HT-29 (cell line): ENCODE data around the gene SMC4. TPM values are rescaled to one million over a fixed set of nuclear protein-coding genes. Genes with fewer than 3 reads are reported as not detected.
"Not testable (repeated sequence)": the region's sequence is repeated elsewhere in the genome, so short reads cannot be mapped to it uniquely, and the experiment has no call there.

ENCODE experiments used
- DNase-seq: peaks from one replicate; pipeline ENCODE4 v3.0.0-alpha.2; 2015; ENCODE audit warnings: low spot score
- total RNA-seq: library from RNA; depleted of rRNA; stranded (reverse); fragments of >200 nt; shearing (Covaris generic); gene quantifications from 2 replicates; pipeline ENCODE4 v1.2.3, GENCODE V29; 2014; rRNA removed

Gene SMC4
- 70.2 and 87.6 TPM in 2 replicates for total RNA-seq

- peak; percentile 97 for DNase-seq
Observed at GRCh38 chr3:160399125-160400029, at the start of gene SMC4, which contains the start of gene IFT80. SMC4 (plus strand) TSS chr3:160399650; CDS start chr3:160400827, 1,177 bp downstream. IFT80 (minus strand) TSS chr3:160399225; CDS start chr3:160384600, 14,625 bp downstream.

DNA sequence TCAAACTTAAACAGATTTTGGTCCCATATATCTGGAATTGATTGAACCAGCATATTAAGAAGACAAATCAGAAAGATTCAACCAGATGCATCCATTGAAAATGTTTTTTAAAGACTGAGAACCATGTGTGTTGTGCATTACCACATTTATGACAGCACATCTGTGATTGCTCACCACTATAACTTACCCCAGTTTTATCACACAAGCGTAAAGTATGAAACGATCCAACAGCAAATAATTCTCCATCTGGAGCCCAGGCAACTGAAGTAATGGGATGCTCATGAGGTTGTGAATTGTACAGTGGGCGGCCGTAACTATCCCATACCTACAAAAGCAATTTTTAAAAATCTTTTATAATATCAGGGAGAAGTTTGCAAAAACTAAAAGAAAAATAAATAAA is 43.6 kb upstream of the SMC4 start:
- DNase-seq = no peak

DNA sequence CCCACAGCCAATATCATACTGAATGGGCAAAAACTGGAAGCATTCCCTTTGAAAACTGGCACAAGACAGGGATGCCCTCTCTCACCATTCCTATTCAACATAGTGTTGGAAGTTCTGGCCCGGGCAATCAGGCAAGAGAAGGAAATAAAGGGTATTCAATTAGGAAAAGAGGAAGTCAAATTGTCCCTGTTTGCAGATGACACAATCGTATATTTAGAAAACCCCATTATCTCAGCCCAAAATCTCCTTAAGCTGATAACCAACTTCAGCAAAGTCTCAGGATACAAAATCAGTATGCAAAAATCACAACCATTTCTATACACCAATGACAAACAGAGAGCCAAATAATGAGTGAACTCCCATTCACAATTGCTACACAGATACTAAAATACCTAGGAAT is 36.6 kb upstream of the SMC4 start:
- DNase-seq = not testable (repeated sequence)

- no peak for DNase-seq
Observed at GRCh38 chr3:160365869-160366522, 33.5 kb upstream of the SMC4 start.

DNA sequence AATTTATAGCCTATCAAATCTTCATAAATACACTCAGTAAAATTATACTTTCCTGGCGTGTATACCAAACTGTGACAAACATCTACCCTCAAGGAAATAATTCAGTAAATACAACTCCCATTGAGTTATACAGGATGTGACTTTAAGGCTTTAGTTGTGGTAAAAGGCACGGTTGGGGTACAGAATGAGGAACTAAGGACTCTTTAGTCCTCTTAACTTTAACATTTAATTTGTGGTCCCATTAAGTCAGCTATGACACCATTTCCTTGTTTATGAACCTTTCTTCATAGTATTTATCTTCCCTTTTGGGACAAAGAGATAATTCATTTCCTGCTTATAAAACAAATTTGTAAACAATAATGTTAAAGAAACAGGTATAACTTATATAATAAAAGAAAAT is 30.6 kb upstream of the SMC4 start:
- DNase-seq = no peak

DNA sequence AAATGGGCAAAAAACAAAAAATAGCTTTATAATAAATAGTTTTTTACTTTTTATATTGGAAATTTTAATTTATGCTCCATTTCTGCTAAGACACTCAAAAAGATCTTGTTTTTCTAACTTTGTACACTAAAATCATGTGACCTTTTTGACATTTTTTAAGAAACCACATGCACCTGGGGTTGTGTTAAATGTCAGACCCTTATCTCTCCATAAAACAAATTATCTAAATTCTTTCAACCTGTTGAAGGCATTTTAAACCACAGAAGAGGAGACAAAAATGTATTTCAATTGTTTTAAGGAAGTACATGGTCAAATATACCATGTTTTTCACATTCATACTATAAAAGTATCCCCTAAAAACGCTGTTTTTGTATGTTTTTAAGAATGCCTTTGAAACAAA is 29.7 kb upstream of the SMC4 start:
- DNase-seq = no peak

DNA sequence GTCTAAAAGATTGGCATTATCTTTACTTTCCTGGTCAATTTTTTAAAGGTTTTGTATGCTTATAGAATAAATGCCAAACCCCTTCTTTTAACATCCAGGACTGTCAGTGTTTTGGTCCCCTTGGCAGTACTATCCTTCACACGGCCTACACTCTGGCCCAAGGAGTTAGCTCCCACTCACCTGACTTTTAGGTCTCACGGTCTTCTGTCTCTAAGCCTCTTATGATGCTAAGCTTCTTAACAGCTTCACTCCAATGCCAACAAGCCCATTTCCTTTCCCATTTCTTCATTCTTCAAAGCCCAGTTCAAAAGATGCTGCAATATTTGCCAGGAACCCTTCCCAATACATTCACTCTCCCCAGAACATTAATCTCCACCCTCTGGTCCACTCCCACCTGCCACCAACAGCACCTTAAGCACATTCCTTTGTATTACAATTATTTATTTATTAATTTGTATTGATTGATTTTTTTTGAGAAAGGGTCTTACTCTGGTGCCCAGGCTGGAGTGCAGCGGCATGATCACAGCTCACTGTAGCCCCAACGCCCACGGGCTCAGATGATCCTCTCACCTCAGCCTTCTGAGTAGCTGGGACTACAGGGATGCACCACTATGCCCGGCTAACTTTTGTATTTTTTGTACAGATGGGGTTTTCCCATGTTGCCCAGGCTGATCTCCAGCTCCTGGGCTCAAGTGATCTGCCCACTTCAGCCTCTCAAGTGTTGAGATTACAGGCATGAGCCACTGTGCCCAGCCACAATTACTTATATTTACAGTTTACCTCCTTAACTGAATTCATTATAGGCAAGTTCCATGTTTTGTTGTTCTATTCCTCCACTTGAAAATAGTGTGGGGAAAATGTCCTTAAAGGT is 28.2 kb upstream of the SMC4 start:
- no peak for DNase-seq

- no peak for DNase-seq
Observed at GRCh38 chr3:160372780-160373179, 26.7 kb upstream of the SMC4 start.

DNA sequence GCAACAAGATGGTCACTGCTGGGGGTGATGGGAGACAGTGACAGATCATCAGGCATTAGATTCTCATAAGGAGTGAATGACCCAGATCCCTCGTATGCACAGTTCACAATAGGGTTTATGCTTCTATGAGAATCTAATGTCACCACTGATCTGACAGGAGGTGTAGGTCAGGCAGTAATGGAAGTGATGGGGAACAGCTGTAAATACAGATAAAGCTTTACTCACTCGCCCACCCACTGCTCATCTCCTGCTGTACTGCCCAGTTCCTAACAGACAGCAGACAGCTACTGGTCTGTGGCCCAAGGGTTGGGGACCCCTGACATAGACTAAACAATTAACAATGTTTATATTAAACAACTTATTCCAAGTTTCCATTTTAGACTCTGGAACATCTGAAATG is 25.8 kb upstream of the SMC4 start:
- no peak for DNase-seq

- no peak for DNase-seq
Observed at GRCh38 chr3:160374472-160374871, 25.0 kb upstream of the SMC4 start.

DNA sequence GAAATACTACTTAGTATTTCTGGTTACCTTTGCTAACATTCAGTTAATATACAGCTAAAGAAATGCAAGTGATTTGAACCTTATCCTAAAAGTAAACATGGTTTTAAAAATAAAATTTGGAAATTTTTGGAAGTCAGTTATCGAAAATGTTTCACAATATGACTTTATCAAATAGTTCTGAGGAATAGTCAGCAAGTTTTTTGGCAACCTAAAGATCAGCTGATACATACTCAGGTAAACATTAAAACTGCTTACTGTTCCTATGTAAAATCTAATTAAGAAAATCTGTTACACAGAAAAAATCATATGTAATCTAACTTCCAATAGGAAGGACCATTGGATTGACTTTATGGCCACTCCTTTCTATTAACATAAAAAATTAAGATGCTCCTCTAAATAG is 24.5 kb upstream of the SMC4 start:
- DNase-seq = no peak

GRCh38 chr3:160376681-160377080 is 22.8 kb upstream of the SMC4 start:
- no peak for DNase-seq

DNA sequence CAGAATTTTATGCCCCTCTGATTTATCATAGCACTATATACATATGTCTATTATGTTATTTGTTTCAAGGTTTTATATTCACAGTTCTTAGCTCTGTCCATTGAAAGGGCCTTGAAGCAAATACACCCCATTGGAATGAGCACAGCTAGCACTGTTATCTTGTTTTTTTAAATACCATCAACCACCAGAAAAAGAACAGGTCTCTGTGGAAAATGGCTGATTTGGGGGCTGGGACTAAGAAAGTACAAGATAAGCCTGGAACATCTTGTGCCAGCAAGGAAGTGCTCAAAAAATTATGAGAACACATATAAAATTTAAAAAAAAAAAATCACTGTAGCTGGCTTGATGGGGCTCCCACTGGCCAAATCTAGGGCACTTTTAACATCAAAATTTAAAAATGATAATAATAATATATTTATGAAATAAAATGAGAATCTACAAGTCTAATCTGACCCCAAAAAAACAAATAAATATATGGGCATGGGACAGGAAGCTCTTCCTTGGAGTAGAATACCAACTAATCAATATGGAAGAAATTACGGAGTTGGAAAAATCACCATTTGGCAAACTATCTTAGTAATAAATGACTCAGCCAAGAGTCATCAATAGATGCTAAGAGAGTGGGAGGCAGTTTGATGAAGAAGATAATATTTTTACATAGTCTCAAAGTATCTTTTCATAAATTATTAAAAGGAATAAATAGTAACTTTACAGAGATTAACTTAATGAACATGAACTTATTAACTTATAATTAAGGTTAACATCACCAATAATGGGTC is 20.9 kb upstream of the SMC4 start:
- no peak for DNase-seq

GRCh38 chr3:160379628-160380214 is 19.7 kb upstream of the SMC4 start:
- no peak for DNase-seq

DNA sequence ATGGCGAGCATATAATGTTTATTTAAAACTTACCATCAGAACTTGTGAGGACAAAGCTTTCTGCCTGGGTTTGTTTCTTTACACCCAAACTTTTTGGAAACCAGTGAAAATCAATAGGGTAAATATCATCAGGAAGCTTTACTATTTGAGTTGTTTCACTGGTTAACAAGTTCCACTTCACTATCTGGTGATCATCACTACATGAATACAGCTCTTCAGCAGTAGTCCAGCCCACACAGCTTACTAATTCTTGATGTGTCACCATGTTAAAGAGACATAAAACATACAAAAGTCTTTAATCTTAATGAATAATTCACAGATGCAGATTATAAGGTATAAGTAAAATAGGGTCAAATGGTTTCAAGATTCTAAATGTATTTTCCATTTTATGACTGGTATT is 18.0 kb upstream of the SMC4 start:
- no peak for DNase-seq

DNA sequence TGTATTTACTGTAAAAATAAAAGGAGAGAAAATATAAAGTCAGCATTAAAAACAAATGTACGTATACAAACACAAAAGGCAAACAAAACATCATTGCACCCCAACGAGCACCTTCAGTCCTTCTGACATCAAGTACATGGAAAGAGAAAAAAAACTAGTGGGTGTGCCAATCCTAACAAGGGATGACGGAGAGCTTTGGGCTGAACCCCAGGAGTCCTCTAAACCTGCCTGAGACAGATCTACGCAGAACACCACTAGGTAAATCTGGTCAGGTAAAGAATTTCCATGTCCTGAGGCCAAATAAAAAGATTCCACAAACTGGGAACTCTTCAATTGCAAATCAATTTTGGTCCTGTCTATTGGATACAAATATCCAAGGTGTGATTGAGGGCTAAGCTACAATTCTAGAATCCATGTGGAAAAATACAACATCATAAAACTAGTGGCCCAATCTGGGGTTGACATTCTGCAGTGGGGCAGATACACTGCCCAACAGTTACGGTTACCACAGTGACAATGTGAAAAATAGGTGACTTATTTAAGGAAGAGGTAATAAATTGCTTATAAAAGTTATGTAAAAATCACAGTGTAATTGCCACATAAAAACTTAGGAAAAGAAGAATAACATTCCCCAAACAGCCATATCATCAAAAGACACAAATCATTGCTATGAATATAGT is 14.7 kb upstream of the SMC4 start:
- DNase-seq = no peak

DNA sequence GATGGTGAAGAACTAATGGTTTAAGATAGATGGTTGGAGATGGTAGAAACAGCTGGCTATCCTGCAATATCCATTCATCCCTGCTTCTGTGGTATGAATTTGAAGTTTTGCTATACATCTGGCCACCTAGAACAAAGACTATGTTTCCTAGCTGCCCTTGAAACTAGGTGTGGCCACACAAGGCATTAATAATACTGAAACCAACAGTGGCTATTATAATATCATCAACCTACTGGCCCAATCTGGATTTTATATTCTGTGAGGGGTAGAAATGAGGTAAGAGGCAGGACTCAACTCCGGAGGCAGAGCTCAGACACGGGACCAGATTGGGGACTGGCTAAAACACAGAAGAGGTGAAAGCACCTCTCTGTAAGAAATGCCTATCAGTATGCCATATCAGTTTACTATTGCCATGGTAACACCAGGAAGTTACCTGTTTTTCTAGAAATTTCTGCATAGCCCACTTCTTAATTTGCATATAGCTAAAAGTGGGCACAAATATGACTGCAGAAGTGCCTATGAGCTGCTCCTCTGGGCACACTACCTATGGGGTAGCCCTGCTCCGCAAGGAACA is 8.8 kb upstream of the SMC4 start:
- DNase-seq = no peak

- no peak for DNase-seq
Observed at GRCh38 chr3:160392798-160393197, 6.7 kb upstream of the SMC4 start.

- no peak for DNase-seq
Observed at GRCh38 chr3:160393346-160394008, 6.0 kb upstream of the SMC4 start.
